NT2/D1 (cell line): Measurements from ENCODE around the gene LRCOL1.

ENCODE experiments used
- SUZ12 ChIP-seq: IDR thresholded peaks from 2 replicates; pipeline ENCODE4 v1.6.1; 2011; ENCODE audit not compliant: insufficient read length, insufficient read depth; ENCODE audit errors: extremely low read depth
- YY1 ChIP-seq: IDR thresholded peaks from 2 replicates; pipeline ENCODE4 v1.6.1; 2011; ENCODE audit not compliant: insufficient read length, insufficient read depth

DNA sequence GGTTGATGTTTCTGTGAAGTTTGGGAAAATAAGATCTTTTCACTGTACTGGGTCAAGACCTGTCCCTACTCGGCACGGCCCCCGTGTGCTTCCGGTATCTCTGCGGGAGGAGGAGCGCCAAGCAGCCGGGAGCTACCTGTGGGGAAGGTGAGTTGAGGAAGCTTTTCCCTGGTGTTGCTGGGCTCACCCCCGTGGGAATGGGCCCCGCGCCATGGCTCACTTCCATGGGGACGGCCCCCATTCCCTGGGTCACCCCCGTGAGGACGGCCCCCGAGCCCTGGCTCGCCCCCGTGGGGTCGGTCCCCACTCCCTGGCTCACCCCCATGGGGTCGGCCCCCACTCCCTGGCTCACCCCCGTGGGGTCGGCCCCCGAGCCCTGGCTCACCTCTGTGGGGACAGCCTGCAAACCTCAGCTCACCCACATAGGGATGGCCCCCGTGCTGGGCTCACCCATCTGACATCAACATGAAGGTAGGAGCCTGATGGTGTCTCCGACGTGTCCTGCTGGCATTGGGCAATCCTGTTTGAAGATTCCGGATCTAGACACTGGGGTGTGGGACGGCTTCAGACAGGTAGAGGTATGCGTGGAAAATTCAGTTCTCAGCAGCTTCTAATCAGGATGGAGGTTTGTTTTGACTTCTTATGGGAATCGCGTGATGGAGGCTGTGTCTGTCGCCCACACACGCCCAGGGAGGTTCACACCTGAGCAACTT lies 9.1 kb downstream of the LRCOL1 start:
- TF ChIP-seq YY1: no peak
- TF ChIP-seq SUZ12: no peak
